ENCODE results near the gene NR1H3. TPM values are rescaled to one million over a fixed set of nuclear protein-coding genes. Genes with fewer than 3 reads are reported as not detected.
A peak's percentile ranks its signal among the peaks of the same experiment; 100 is the strongest.

Gene NR1H3
- total and polyA plus RNA-seq, 2 experiments from 2014 or later = 4.9 to 7.2 TPM

DNA sequence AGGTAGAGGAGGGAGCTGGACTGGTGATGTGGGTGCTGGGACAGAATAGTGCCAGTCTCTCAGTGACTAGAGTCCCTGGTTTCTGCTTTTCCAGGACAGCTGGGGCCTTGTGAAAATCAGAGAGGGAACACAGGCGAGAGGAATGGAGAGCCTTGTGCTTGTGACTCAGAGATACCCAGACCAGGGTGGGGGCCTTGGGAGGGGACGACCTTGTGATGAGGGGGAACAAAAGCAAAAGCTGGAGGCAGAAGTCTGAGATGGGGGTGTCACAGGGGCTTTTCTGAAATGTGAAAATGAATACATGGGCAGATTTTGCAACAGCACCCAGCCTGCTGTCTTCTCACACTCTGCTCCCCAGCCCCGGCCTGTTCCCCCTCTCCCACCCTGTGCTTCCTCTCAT is 3.4 kb upstream of the NR1H3 start:
- TF ChIP-seq EZH2phosphoT487 (IDR thresholded peaks at IDR 0.05; ENCODE audit: insufficient read depth, low read depth) (no peak), EZH2 (IDR thresholded peaks at IDR 0.05; ENCODE audit: insufficient read depth, poor library complexity, severe bottlenecking) (no peak)
- peaks cover 23% of the 10 kb centered on the region for H3K4me1 ChIP-seq (ENCODE audit: insufficient read depth)
- H3K4me2 ChIP-seq (ENCODE audit: unreplicated experiment) = no peak overlapping the region
- in situ Hi-C loops (cut with MboI) = no loop called here
- H3K27me3 ChIP-seq (replicated peaks; ENCODE audit: insufficient read depth) = no peaks in the 10 kb centered on the region
- H3K9me3 ChIP-seq (ENCODE audit: low read depth) = no peaks in the 10 kb centered on the region
- H3K36me3 ChIP-seq (ENCODE audit: low read depth) = no peaks in the 10 kb centered on the region
- H3K79me2 ChIP-seq (ENCODE audit: insufficient read depth) = peaks cover 13% of the 10 kb centered on the region
- DNase-seq = peak; percentile 24
- H4K20me1 ChIP-seq (ENCODE audit: insufficient read depth) = no peaks in the 10 kb centered on the region
- peak overlapping the region; percentile 27; the same call in 1 of the 2 replicates for H3K9ac ChIP-seq
- H2AFZ ChIP-seq = peak overlapping the region; percentile 53
- no peaks in the 10 kb centered on the region for H3K9me2 ChIP-seq (ENCODE audit: insufficient read depth)
- 9 to 34% methylated on average over 2 to 3 of the region's 3 CpGs for WGBS, 2 experiments (ENCODE audit: low coverage in 1 of 2, low lambda C conversion rate in 2 of 2, missing lambda C conversion rate in 2 of 2)
- no peak overlapping the region for H3K27ac ChIP-seq
- no peak overlapping the region for H3K4me3 ChIP-seq
- H3F3A ChIP-seq (ENCODE audit: insufficient read depth) = no peaks in the 10 kb centered on the region

DNA sequence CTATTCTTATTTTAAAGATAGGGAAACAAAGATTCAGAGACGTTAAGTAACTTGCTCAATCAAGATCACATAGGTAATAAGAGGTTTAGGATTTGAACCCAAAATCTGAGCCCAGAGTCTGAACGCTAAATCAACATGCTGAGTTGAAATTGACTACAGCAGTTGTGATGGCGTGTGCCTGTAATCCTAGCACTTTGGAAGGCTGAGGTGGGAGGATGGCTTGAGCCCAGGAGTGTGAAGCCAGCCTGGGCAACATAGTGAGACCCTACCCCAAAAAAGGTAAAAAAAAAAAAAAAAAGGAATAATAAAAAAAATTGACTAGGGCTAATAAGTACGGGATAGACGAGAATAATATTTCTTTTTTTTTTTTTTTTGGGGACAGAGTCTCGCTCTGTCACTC is 1.4 kb upstream of the NR1H3 start:
- TF ChIP-seq EZH2 (IDR thresholded peaks at IDR 0.05; ENCODE audit: insufficient read depth, poor library complexity, severe bottlenecking) = no peak
- TF ChIP-seq EZH2phosphoT487 (IDR thresholded peaks at IDR 0.05; ENCODE audit: insufficient read depth, low read depth) = no peak
- Histone ChIP-seq H4K20me1 (ENCODE audit: insufficient read depth) (no peaks in the 10 kb centered on the region), H2AFZ (no peak overlapping the region), H3K27ac (no peak overlapping the region), H3K4me2 (ENCODE audit: unreplicated experiment) (no peak overlapping the region), H3K9me2 (ENCODE audit: insufficient read depth) (no peaks in the 10 kb centered on the region), H3K9me3 (ENCODE audit: low read depth) (no peaks in the 10 kb centered on the region), H3K4me3 (no peak overlapping the region), H3K27me3 (replicated peaks; ENCODE audit: insufficient read depth) (no peaks in the 10 kb centered on the region), H3K79me2 (ENCODE audit: insufficient read depth) (no peaks in the 10 kb centered on the region), H3K9ac (no peak overlapping the region), H3K36me3 (ENCODE audit: low read depth) (no peaks in the 10 kb centered on the region), H3F3A (ENCODE audit: insufficient read depth) (no peaks in the 10 kb centered on the region), H3K4me1 (ENCODE audit: insufficient read depth) (peaks cover 23% of the 10 kb centered on the region)
- WGBS, 2 experiments (ENCODE audit: low coverage in 1 of 2, low lambda C conversion rate in 2 of 2, missing lambda C conversion rate in 2 of 2) = 88 to 92% methylated on average over 6 of the region's 6 CpGs
- in situ Hi-C loops (cut with MboI) = no loop called here
- DNase-seq = no peak

DNA sequence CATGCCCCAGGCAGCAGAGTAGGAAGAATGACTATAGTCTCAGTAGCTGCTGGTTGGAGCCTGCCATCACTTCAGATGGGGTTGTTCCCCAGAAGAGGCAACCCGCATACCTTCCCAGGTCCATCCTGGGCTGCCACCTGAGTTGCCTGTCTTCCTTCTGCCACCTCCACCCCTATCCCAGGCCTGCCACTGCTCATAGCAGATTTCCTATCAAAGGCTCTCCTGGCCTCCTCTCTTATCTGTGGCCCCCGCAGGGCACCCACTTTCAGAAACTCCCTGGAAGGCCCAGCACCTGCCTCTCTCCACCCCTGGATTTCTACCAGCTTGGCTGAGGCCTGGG is 649 bp upstream of the NR1H3 start:
- Histone ChIP-seq H3K4me3 (peak overlapping the region; percentile 58), H4K20me1 (ENCODE audit: insufficient read depth) (no peaks in the 10 kb centered on the region), H3F3A (ENCODE audit: insufficient read depth) (no peaks in the 10 kb centered on the region), H3K9ac (peak overlapping the region; percentile 46), H2AFZ (peak overlapping the region; percentile 75), H3K4me2 (ENCODE audit: unreplicated experiment) (peak overlapping the region; percentile 65), H3K79me2 (ENCODE audit: insufficient read depth) (no peaks in the 10 kb centered on the region), H3K36me3 (ENCODE audit: low read depth) (no peaks in the 10 kb centered on the region), H3K9me2 (ENCODE audit: insufficient read depth) (no peaks in the 10 kb centered on the region), H3K27me3 (replicated peaks; ENCODE audit: insufficient read depth) (no peaks in the 10 kb centered on the region), H3K9me3 (ENCODE audit: low read depth) (no peaks in the 10 kb centered on the region), H3K27ac (no peak overlapping the region), H3K4me1 (ENCODE audit: insufficient read depth) (peaks cover 23% of the 10 kb centered on the region)
- TF ChIP-seq EZH2phosphoT487 (IDR thresholded peaks at IDR 0.05; ENCODE audit: insufficient read depth, low read depth) (no peak), EZH2 (IDR thresholded peaks at IDR 0.05; ENCODE audit: insufficient read depth, poor library complexity, severe bottlenecking) (no peak)
- in situ Hi-C loops (cut with MboI) = no loop called here
- DNase-seq = no peak
- WGBS, 2 experiments (ENCODE audit: low coverage in 1 of 2, low lambda C conversion rate in 2 of 2, missing lambda C conversion rate in 2 of 2) = 67 to 71% methylated on average over 2 of the region's 2 CpGs

DNA sequence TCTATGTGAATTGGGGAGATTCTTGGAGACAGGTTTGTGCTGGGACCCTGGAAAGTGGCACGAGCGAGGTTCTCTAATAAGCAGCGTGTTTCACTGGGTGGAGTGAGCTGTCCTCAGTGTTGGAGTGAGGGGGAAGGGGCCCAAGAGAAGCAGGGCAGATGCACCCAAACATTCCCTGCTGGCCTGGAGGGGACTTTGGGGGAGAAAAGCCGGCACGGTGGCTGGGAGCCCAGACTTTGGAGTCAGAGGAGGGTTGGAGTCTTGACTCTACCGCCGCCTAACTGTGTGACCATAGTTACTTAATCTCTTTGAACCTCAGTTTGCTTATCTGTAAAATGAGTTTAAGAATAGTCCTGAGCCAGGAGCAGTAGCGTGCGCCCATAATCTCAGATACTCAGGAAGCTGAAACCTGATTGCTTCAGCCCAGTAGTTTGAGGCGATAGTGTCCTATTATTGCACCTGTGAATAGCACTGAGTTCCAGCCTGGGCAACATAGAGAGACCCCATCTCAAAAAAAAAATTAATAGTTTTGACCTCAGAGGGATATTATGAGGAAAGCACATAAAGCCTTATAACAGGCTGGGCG is 614 bp downstream of the NR1H3 start:
- DNase-seq = peak; percentile 17
- Histone ChIP-seq H3K79me2 (ENCODE audit: insufficient read depth) (no peaks in the 10 kb centered on the region), H3F3A (ENCODE audit: insufficient read depth) (no peaks in the 10 kb centered on the region), H3K9me3 (ENCODE audit: low read depth) (no peaks in the 10 kb centered on the region), H2AFZ (peak overlapping the region; percentile 75), H3K9me2 (ENCODE audit: insufficient read depth) (no peaks in the 10 kb centered on the region), H3K4me3 (peak overlapping the region; percentile 58), H4K20me1 (ENCODE audit: insufficient read depth) (no peaks in the 10 kb centered on the region), H3K27ac (no peak overlapping the region), H3K27me3 (replicated peaks; ENCODE audit: insufficient read depth) (no peaks in the 10 kb centered on the region), H3K9ac (peak overlapping the region; percentile 46), H3K36me3 (ENCODE audit: low read depth) (no peaks in the 10 kb centered on the region), H3K4me1 (ENCODE audit: insufficient read depth) (peaks cover 23% of the 10 kb centered on the region), H3K4me2 (ENCODE audit: unreplicated experiment) (peak overlapping the region; percentile 65)
- in situ Hi-C loops (cut with MboI) = no loop called here
- WGBS, 2 experiments (ENCODE audit: low coverage in 1 of 2, low lambda C conversion rate in 2 of 2, missing lambda C conversion rate in 2 of 2) = 45 to 46% methylated on average over 11 of the region's 11 CpGs
- TF ChIP-seq EZH2phosphoT487 (IDR thresholded peaks at IDR 0.05; ENCODE audit: insufficient read depth, low read depth) (no peak), EZH2 (IDR thresholded peaks at IDR 0.05; ENCODE audit: insufficient read depth, poor library complexity, severe bottlenecking) (no peak)

All from GM23248 (cell line).